Measurements from ENCODE around the gene POLE.

POLE gene

GRCh38 chr12:132687211-132688164 is at the start of gene POLE, which contains the start of gene PXMP2:
Gene POLE, minus strand, starts transcription at chr12:132687342. Its CDS starts 27 bp downstream, at chr12:132687315.
Gene PXMP2, plus strand, starts transcription at chr12:132687587. Its CDS starts 84 bp downstream, at chr12:132687671.
- DNase-seq, result peak; percentile 98

GRCh38 chr12:132736913-132737312 is 49.8 kb upstream of the POLE start:
- no peak for DNase-seq

GRCh38 chr12:132736378-132736777 is 49.2 kb upstream of the POLE start:
- no peak for DNase-seq

- no peak for DNase-seq
Measured at GRCh38 chr12:132735496-132735895, 48.4 kb upstream of the POLE start.

GRCh38 chr12:132734206-132734605 is 47.1 kb upstream of the POLE start:
- peak; percentile 60 for DNase-seq

- no peak for DNase-seq
Measured at GRCh38 chr12:132731574-132731973, 44.4 kb upstream of the POLE start.

GRCh38 chr12:132730353-132730752 is 43.2 kb upstream of the POLE start:
- DNase-seq, result no peak

- DNase-seq, result no peak
Measured at GRCh38 chr12:132729541-132730320, 42.6 kb upstream of the POLE start.

GRCh38 chr12:132728502-132728901 is 41.4 kb upstream of the POLE start:
- DNase-seq, result no peak

GRCh38 chr12:132727091-132727794 is 40.1 kb upstream of the POLE start:
- no peak for DNase-seq

GRCh38 chr12:132726386-132726785 is 39.2 kb upstream of the POLE start:
- no peak for DNase-seq

- peak; percentile 54 for DNase-seq
Measured at GRCh38 chr12:132724506-132725241, 37.5 kb upstream of the POLE start.

GRCh38 chr12:132723764-132724140 is 36.6 kb upstream of the POLE start:
- DNase-seq, result no peak

- DNase-seq, result no peak
Measured at GRCh38 chr12:132723015-132723763, 36.0 kb upstream of the POLE start.

GRCh38 chr12:132720606-132721345 is 33.6 kb upstream of the POLE start:
- DNase-seq, result no peak

GRCh38 chr12:132719954-132720324 is 32.8 kb upstream of the POLE start:
- no peak for DNase-seq

GRCh38 chr12:132719141-132719953 is 32.2 kb upstream of the POLE start:
- no peak for DNase-seq

- DNase-seq, result no peak
Measured at GRCh38 chr12:132718644-132719043, 31.5 kb upstream of the POLE start.

GRCh38 chr12:132717531-132718387 is 30.6 kb upstream of the POLE start:
- no peak for DNase-seq
